ENCODE results near the gene SHC4.
A peak's percentile ranks its signal among the peaks of the same experiment; 100 is the strongest.

SHC4 gene

GRCh38 chr15:48930735-48931134 is 33.0 kb downstream of the SHC4 start:
- H3K4me3 ChIP-seq (ENCODE audit: control insufficient read depth, low read depth, low read length), result no peak overlapping the region
- no peak for TF ChIP-seq CTCF (conservative IDR thresholded peaks at IDR 0.05; ENCODE audit: control insufficient read depth, insufficient read depth, low read depth, low read length)
- no peak for DNase-seq (ENCODE audit: low read depth)

GRCh38 chr15:48929661-48930060 is 34.1 kb downstream of the SHC4 start:
- H3K4me3 ChIP-seq (ENCODE audit: control insufficient read depth, low read depth, low read length), result no peak overlapping the region
- TF ChIP-seq CTCF (conservative IDR thresholded peaks at IDR 0.05; ENCODE audit: control insufficient read depth, insufficient read depth, low read depth, low read length), result no peak
- no peak for DNase-seq (ENCODE audit: low read depth)

GRCh38 chr15:48928877-48929538 is 34.7 kb downstream of the SHC4 start:
- no peak for TF ChIP-seq CTCF (conservative IDR thresholded peaks at IDR 0.05; ENCODE audit: control insufficient read depth, insufficient read depth, low read depth, low read length)

GRCh38 chr15:48925714-48926223 is 38.0 kb downstream of the SHC4 start:
- DNase-seq (ENCODE audit: low read depth), result peak; percentile 98
- TF ChIP-seq CTCF (conservative IDR thresholded peaks at IDR 0.05; ENCODE audit: control insufficient read depth, insufficient read depth, low read depth, low read length), result no peak
- no peak overlapping the region for H3K4me3 ChIP-seq (ENCODE audit: control insufficient read depth, low read depth, low read length)

More at GRCh38 chr15:48928877-48929538, 34.7 kb downstream of the SHC4 start:
- H3K4me3 ChIP-seq (ENCODE audit: control insufficient read depth, low read depth, low read length), result no peak overlapping the region
- peak; percentile 50 for DNase-seq (ENCODE audit: low read depth)

GRCh38 chr15:48924528-48925393 is 39.0 kb downstream of the SHC4 start:
- peak; percentile 49 for DNase-seq (ENCODE audit: low read depth)

GRCh38 chr15:48922046-48922445 is 41.7 kb downstream of the SHC4 start:
- no peak overlapping the region for H3K4me3 ChIP-seq (ENCODE audit: control insufficient read depth, low read depth, low read length)
- TF ChIP-seq CTCF (conservative IDR thresholded peaks at IDR 0.05; ENCODE audit: control insufficient read depth, insufficient read depth, low read depth, low read length), result no peak
- no peak for DNase-seq (ENCODE audit: low read depth)

More at GRCh38 chr15:48924528-48925393, 39.0 kb downstream of the SHC4 start:
- no peak overlapping the region for H3K4me3 ChIP-seq (ENCODE audit: control insufficient read depth, low read depth, low read length)
- TF ChIP-seq CTCF (conservative IDR thresholded peaks at IDR 0.05; ENCODE audit: control insufficient read depth, insufficient read depth, low read depth, low read length), result no peak
